Panc1 (cell line): Measurements from ENCODE around the gene ATRN. TPM values are rescaled to one million over a fixed set of nuclear protein-coding genes. Genes with fewer than 3 reads are reported as not detected.

Experiments
- ATAC-seq: fragments of 200-7000 bp; cut with Tn5 transposase; 2 replicates; pipeline ENCODE4 v1.9.1; 2020; ENCODE audit warnings: mild to moderate bottlenecking, moderate library complexity
- BruUV-seq: library from RNA; stranded (reverse); fragments of 400-500 nt; replicated peaks from 2 replicates; lab custom pipeline; 2021; lab: Mats Ljungman, UMichigan
- CTCF ChIA-PET: fragments of 300-600 bp; sonication (Branson Sonifier 250); formaldehyde crosslinking; loops from one replicate; lab custom pipeline; 2022; ENCODE audit warnings: antibody characterized with exemption; lab: Charles Lee
- POLR2A ChIA-PET: fragments of 300-600 bp; sonication (Branson Sonifier 250); formaldehyde crosslinking; loops from one replicate; lab custom pipeline; 2022; ENCODE audit warnings: antibody characterized with exemption; lab: Charles Lee
- DNase-seq: peaks from one replicate; pipeline ENCODE4 v3.0.0-alpha.2; 2010; ENCODE audit warnings: low read depth, low spot score
- H3K27ac ChIP-seq: 2 replicates; pipeline ENCODE4 v1.5.1; 2011; ENCODE audit warnings: mild to moderate bottlenecking, low read length, inconsistent platforms
- H3K27me3 ChIP-seq: fragments of 200-500 bp; sonication (Bioruptor generic); 2 replicates; pipeline ENCODE4 v1.6.0; 2014; ENCODE audit warnings: low read length, inconsistent platforms; ENCODE audit not compliant: control insufficient read depth, insufficient read depth
- H3K36me3 ChIP-seq: fragments of 200-500 bp; sonication (Bioruptor generic); 2 replicates; pipeline ENCODE4 v1.5.1; 2014; ENCODE audit warnings: inconsistent platforms, mild to moderate bottlenecking, low read length, moderate library complexity; ENCODE audit not compliant: control insufficient read depth, insufficient read depth
- H3K4me1 ChIP-seq: 2 replicates; pipeline ENCODE4 v1.5.1; 2011; ENCODE audit warnings: inconsistent platforms, mild to moderate bottlenecking, low read length, moderate library complexity; ENCODE audit not compliant: control insufficient read depth, insufficient read depth
- H3K4me3 ChIP-seq, 2 experiments: 2 replicates each; pipeline ENCODE4 v1.5.1; 2011 to 2012; ENCODE audit warnings: low read depth in 2 of 2, low read length in 2 of 2, mild to moderate bottlenecking in 2 of 2, inconsistent platforms in 1 of 2, moderate library complexity in 1 of 2
- H3K9me3 ChIP-seq: fragments of 200-500 bp; sonication (Bioruptor generic); 2 replicates; pipeline ENCODE4 v1.5.1; 2014; ENCODE audit warnings: low read depth, mild to moderate bottlenecking, inconsistent platforms, low read length, moderate library complexity; ENCODE audit not compliant: control insufficient read depth, insufficient read depth
- CTCF ChIP-seq: fragments of 450-650 bp; IDR thresholded peaks from 2 replicates; pipeline ENCODE4 v1.5.1; 2017; ENCODE audit warnings: mild to moderate bottlenecking
- POLR2AphosphoS5 ChIP-seq: IDR thresholded peaks from 2 replicates; pipeline ENCODE4 v1.6.1; 2012; ENCODE audit warnings: mild to moderate bottlenecking, low read depth, low read length, moderate library complexity
- REST ChIP-seq, 2 experiments: IDR thresholded peaks; 2 replicates each; pipeline ENCODE4 v1.6.1; 2011 to 2012; ENCODE audit warnings: low read depth in 2 of 2, control low read depth in 1 of 2, low read length in 1 of 2, mild to moderate bottlenecking in 1 of 2, moderate library complexity in 1 of 2; ENCODE audit not compliant: insufficient read depth in 1 of 2
- SIN3A ChIP-seq: IDR thresholded peaks from 2 replicates; pipeline ENCODE4 v1.6.1; 2012; ENCODE audit warnings: low read depth, mild to moderate bottlenecking, low read length, moderate library complexity, borderline replicate concordance; ENCODE audit not compliant: insufficient read depth
- TCF7L2 ChIP-seq: IDR thresholded peaks from 2 replicates; pipeline ENCODE4 v1.6.1; 2011; ENCODE audit warnings: mild to moderate bottlenecking, low read depth, low read length, inconsistent platforms
- in situ Hi-C: cut with HindIII; loops from 2 replicates; pipeline ENCODE4 v1.10.0; 2016; ENCODE audit warnings: low sequenced_read_pairs, low pct_unique_long_range_greater_than_20kb
- intact Hi-C: fragments of 100-400 bp; cut with micrococcal nuclease; formaldehyde crosslinking; loops from one replicate; pipeline ENCODE4 v1.10.0; 2022; ENCODE audit not compliant: unreplicated experiment
- total RNA-seq: library from RNA; stranded (reverse); gene quantifications from one replicate; pipeline ENCODE4 v1.2.1, GENCODE V29; 2021; ENCODE audit not compliant: unreplicated experiment

ATRN gene
- total RNA-seq, 1 experiment from 2014 or later: 33.8 TPM

- TF ChIP-seq TCF7L2 (no peak), REST (IDR thresholded peaks at IDR 0.05; ENCODE audit: insufficient read depth in 1 of 2, low read depth in 2 of 2, low read length in 1 of 2) (no peak), CTCF (no peak), POLR2AphosphoS5 (no peak), SIN3A (no peak)
- DNase-seq: no peak
- Histone ChIP-seq H3K4me3 (no peak overlapping the region), H3K27ac (no peak overlapping the region), H3K4me1 (no peaks in the 10 kb centered on the region), H3K36me3 (no peaks in the 10 kb centered on the region), H3K27me3 (no peaks in the 10 kb centered on the region), H3K9me3 (no peaks in the 10 kb centered on the region)
- ChIA-PET POLR2A (no interaction called here), CTCF (no interaction called here)
- no peak for ATAC-seq
- in situ Hi-C loops (no loop called here), intact Hi-C loops (no loop called here)
- BruUV-seq: no TSS peak
Measured at GRCh38 chr20:3611901-3612300, 141.1 kb downstream of the ATRN start.

GRCh38 chr20:3612795-3613572 is 142.2 kb downstream of the ATRN start:
- Histone ChIP-seq H3K27ac (no peak overlapping the region), H3K27me3 (no peaks in the 10 kb centered on the region), H3K4me1 (no peaks in the 10 kb centered on the region), H3K36me3 (no peaks in the 10 kb centered on the region), H3K4me3 (no peak overlapping the region), H3K9me3 (no peaks in the 10 kb centered on the region)
- POLR2A ChIA-PET: no interaction called here
- in situ Hi-C loops: no loop called here
- DNase-seq (no peak), ATAC-seq (no peak)
- CTCF ChIA-PET: no interaction called here
- intact Hi-C loops: no loop called here
- no peak for TF ChIP-seq TCF7L2
- no peak for TF ChIP-seq REST (IDR thresholded peaks at IDR 0.05; ENCODE audit: insufficient read depth in 1 of 2, low read depth in 2 of 2, low read length in 1 of 2)
- no peak for TF ChIP-seq SIN3A
- peak; percentile 25 for TF ChIP-seq CTCF
- no peak for TF ChIP-seq POLR2AphosphoS5
- no TSS peak for BruUV-seq
